ENCODE data around the gene ARHGAP42.

Gene ARHGAP42

DNA sequence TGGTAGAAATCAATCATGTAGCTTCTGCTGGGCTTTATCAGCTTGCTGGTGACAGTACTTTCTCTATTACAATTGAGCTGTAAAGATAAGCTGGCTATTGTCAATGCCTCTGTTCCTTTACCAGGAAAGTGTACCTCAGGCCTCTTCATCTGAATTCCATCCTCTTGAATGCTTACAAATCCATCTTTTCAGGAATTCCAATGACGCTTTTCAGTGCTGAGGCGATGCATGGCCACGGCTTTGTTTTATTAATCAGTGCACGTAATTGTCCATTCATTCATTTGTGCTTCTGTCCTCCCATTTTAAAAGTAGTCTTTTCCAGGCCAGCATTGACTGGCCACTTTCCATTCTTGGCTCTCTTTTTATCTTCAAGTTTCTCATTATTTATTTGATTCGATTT is 240.5 kb downstream of the ARHGAP42 start:
- no peak for DNase-seq

DNA sequence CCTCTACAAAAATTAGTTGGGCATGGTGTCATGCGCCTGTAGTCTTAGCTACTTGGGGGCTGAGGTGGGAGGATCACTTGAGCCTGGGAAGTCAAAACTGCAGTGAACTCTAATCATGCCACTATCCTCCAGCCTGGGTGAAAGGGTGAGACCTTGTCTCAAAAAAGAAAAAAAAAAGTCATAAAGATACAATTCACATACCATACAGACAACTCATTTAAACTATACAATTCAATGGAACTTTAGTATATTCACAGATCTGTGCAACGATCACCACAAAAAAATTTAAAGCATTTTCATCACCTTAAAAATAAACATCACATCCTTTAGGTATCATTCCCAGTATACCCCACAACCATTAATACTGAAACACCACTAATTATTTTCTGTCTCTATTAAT is 241.3 kb downstream of the ARHGAP42 start:
- DNase-seq: no peak

DNA sequence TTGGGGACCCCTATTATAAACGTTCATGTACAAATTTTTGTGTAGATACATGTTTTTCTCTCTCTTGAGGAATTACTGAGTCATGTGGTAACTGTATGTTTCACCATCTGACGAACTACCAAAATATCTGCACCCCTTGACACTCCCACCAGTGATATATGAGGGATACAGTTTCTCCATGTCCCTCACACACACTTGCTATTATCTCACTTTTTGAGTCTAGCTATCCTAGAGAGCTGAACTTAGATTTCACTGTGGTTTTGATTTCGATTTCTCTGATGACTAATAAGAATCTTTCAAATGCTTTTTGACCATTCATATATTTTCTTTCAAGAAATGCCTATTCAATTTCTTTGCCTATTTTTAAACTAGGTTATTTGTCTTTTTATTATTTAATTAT is 242.3 kb downstream of the ARHGAP42 start:
- DNase-seq: no peak

DNA sequence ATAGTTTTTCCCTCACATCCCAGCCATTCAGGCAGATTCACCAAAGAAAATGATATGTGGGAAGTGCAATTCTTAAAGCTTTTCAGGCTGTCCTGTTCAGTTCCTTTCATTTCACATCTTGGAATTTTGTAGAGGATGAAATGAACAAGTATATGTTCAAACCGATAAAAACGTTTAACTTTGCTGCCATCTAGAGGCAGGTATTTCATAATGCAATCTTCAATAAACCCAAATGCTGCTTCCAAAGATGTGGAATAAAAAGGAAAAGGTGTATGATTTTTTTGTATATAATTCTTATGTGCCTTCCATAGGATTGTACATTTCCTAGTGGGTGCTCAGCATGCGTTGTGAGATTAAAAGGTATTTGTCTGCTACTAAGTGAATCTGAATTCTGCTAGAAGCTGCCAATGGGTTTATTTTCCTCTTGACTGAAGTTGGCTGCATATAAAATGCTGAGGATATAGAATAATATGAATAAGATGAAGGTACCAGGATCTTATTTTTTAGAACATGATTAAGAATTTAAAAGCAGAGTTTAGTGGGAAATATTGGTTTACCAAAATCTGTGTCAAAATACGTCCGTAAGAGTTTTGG is 243.2 kb downstream of the ARHGAP42 start:
- DNase-seq: peak; percentile 45

DNA sequence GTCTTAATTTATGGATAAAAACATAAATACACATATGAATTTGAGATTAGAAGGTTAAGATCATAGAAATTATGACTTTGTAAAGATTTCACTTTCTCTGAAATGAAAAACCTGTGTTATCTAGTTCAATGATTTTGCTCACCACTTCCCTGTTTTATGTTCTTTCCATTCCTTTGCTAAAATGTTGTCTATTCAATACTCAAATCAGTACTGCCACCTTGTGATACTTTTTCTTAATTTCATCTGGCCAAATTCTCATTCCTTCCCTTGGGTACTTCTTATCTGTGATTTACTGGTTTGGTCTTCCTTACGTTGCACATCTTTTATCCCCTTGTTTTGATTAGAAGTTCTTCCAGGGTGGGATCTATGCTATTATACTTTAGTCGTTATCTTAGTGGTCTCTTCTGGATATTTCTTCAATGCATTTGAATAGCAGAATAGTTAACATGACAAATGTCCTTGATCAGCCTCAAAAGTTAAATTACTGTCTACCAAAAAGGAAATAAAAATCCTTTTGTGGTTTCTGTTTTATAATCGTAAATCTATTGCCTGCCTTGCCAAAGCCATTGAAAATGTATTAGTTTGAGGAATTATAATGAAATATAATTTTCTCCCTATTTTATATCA is 245.5 kb downstream of the ARHGAP42 start:
- DNase-seq: peak; percentile 9

DNA sequence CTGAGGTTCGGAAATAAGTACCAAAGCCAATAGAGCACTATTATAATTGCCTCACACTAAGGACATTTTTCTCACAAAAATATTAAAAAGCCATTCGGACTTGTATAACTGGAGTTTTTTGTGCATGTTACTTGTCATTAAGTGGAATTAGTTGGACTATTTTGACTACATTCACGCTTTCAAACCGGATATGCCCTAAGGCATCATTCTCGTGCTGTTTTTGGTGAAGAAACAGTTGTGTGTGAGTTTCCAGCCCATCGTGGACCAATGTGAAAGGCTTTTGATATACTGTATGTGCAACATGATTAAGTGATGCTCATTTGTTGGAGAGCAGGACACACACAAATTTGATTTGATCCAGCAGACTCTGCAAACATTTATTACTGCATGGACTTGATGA is 249.7 kb downstream of the ARHGAP42 start:
- no peak for DNase-seq

DNA sequence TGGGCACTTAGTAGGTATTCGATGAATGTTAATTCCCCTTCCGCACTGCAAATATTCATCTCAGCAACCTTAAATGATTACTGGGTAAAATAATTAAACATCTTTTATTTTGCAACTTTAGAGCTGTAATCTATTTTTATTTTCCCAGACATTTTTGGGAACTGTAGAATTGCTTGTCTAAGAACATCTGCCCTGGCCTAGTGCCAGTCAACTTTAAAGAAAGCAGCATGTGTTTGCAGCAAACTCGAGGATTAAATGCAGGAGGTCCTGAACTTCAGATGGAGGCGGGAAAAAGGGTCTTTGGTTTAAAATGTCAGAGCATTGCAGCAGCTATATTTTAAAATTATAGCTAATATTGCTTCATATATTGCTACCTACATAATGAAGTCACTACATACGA is 252.5 kb downstream of the ARHGAP42 start:
- DNase-seq: no peak

DNA sequence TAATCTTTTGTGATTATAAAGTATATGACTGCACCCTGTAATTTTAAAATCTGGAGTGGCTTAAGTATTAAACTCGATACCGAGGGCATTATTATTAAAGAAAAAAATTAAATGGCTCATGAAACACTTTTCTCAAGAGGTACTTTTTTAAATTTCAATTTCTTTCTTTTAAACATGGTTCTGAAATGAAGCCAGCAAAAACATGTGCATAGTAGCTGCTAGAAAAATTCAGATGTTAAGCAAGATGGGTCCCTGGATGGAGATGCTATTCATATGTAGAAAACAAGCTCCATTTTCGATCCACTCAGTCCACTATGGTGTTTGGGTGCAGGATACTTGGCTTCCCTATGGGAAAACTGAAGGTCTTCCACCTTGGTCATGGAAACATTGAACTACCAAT is 253.0 kb downstream of the ARHGAP42 start:
- no peak for DNase-seq

DNA sequence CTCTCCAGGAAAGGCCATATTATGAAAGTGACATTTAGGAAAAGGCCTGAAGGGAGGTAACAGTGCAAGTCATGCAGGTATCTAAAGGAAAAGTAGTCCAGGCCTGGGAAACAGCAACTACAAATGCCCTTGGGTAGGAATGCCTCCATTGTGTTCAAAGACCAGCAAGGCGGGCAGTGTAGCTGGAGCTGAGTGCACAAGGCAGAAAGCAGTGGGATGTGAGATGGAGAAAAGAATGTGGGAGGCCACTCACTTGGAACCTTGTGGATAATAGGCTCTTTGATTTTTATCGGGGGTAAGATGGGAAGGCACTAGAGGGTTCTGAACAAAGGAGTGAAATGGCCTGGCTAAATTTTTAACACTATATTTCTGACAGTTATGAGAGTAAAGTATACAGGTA is 253.9 kb downstream of the ARHGAP42 start:
- DNase-seq: no peak

DNA sequence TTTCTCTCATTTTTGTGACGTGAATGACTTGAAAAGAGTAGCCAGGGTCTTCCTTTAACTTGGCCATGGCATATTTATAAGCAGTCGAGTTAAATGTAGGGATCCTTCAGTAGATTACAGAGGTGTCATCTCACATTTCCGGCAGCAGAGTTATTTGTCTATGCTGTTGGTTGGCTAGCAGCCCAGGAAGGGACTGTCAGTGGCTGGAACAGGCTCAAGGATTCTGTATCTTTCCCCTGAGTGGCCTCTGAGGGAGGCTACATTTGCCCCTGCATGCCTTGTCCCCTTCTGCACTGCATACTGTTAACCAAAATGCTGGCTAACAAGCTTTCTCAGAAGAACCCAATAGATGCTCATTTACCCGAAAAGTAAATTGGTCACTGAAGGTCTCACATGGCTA is 254.9 kb downstream of the ARHGAP42 start:
- DNase-seq: no peak

DNA sequence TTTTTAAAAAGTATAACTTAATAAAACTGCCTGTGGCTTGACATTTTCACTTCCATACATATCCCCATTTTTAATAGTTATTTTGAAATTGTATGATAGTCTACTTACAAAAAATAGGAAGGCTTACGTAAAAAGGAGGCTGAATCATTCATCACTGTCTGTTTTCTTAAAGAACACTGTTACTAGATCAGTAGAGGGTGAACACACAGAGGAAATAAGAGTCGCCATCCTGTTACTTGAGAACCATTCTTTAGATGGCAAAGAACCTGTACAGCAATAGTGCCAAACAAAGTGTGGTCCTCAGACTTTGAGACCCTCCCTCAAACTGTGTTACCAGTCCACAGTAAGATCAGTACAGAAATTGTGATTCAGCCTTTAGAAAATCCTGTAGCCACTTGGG is 261.8 kb downstream of the ARHGAP42 start:
- no peak for DNase-seq

DNA sequence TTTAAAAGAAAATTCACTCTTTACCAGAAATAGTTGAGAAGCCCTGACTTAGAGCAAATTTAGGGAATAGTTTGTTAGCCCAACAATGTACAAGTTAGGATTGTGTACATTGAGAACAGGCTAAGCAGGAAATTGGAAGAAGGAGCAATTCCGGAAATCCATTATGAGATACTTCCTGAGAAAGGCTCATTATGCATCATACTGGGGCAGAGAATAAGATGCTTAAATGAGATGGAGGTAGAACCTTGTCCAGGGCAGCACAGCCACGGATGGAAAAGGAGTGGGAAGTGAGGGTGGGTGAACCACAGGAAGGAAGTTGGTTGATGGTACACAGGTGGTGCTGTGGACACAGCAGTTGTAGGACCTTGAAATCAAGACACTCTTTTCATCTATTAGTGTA is 262.4 kb downstream of the ARHGAP42 start:
- DNase-seq: no peak

DNA sequence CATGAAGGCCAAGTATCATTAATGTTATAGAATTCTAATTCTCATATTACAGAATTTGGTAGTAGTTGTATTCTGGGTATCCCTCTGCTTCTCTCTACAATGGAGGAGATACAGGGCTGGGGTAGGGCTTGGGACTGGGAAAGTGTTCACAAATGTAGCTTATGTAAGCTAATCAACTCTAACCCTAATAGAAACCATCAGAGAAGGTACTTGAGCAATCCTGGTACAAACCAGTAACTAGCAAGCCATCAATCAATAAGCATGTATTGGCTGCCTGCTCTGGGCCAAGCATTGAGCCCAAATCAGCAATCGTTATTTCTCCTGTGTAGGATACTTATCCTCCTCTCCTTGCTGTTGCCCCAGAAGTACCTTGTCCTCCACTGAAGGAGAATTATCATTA is 268.2 kb downstream of the ARHGAP42 start:
- DNase-seq: no peak

DNA sequence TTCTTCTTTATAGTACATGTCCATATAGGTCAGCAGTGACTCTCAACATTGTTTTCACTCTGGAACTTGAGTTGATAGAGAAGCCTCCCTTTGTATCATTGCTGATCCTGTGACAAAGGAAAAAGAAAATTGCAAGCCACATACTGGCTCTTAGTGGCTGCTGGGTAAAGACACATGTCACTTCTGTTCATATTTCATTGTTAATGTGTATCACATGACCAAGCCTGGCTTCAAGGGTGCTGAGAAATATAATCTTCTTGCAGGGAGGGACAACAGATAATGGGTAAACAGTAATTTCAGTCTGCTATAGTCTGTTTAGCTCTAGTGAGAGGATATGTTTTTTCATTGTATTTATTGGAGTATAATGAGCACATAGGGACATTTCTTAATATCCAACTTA is 269.3 kb downstream of the ARHGAP42 start:
- DNase-seq: no peak

DNA sequence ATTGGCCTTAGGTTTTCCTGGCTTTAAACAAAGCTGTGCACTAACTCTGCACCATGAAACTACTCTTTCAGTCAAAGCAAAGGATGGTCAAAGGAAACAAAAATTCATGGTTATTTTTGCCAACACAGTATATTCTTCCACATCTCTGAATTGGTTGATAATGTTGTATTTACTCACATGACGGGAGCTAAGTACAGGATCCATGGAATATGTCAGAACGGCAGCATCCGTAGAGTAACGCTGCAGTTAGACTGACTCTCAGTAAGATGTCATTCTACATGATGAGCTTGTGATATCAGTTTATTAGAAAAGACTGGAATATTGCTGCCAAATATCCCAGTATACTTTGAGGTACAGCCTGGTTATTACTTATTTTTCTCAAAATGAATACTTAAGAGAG is 270.4 kb downstream of the ARHGAP42 start:
- DNase-seq: no peak

DNA sequence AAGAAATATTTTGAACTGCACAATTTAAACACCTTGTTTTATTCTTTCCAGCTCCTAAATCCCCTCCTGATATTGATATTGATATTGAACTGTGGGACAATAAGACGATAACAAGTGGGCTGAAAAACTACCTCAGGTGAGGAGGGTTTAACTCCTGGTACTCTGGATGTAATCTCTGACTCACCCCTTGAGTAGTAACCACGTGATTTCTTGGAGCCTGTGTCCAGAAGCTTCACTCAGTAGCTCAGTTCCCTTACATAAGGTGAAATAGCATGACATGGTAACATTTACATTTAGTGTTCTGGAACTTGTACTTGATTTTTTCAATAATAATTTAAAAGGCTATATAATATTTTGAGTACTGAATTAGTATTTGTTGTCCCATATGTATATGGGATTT is 274.5 kb downstream of the ARHGAP42 start:
- DNase-seq: no peak

DNA sequence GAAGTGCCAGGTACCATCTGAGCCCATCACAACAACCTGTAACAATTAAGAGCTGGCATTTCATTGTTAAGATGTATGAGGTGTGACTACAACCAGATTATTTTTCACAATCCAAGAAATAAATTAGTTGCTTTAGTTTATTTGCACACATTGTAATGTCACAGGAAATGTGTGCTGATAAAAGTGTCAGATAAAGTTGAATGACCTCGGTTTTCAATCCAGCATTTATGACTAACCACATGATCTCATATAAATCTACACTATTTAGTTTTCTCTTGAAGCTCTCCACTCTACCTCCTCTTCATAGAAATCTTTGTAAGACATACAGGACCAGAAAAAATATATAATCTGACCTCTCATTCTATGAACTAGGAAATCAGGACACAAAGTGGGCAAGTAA is 276.3 kb downstream of the ARHGAP42 start:
- DNase-seq: no peak

DNA sequence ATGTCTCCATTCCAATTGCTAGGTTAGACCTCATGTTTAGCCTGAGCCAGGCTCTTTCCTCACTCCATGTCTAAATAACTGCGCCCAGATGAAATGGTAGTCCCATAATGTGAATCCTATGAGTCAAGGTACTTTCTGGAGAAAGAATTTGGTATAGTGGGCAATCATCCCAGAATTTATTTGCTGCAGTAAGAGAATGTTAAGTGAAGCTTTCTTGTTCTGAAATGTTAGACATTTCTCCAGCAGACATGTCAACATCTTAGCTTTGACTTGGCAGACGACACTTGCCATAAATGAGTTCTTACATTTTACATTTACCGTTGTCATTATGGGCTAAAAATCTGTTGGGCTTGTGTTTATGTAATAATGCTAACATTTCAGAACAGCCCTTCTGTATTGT is 277.3 kb downstream of the ARHGAP42 start:
- DNase-seq: no peak

DNA sequence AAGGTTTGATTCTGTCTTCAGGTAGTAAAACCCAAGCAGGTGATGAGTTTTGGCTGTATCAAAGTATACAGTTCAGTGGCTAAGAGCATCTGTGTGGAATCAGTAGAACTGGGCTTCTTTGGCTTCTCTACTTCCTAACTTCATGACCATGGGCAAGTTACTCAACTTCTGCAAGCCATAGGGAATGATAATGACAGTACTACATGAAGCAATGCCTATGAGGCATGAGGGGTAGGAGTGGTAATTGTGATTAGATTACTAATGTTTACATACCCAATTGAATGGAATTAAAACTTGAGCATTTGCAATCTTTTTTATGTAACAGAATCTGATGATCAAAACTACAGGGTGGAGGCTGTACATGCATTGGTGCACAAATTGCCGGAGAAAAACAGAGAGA is 278.3 kb downstream of the ARHGAP42 start:
- no peak for DNase-seq

DNA sequence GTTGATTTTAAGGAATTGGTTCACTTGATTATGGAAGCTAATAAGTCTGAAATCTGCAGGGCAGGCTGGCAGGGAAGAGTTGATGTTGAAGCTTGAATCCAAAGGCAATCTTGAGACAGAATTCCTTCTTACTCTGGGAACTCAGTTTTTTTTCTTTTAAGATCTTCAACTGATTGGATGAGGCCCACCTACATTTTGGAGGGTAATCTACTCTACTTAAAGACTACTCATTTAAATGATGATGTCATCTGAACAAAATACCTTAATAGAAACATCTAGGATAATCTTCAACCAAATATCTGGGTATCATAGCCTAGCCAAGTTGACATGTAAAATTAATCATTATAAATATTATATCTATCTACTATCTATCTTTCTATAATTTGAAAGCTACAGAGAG is 279.3 kb downstream of the ARHGAP42 start:
- DNase-seq: no peak

DNA sequence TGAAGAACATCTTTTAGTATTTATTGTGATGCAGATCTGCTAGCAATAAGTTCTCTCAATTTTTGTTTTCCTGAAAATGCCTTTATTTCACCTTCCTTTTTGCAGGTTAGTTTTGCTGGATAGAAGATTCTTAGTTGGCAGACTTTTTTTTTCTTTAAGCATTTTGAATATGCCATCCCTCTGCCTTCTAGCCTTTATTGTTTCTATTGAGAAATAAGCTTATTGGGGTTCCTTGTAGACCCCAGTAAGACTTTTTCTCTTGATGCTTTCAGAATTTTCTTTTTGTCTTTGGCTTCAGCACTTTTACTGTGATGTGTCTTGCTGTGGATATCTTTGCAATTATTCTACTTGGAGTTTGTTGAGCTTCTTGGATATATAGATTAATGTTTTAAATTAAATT is 281.9 kb downstream of the ARHGAP42 start:
- no peak for DNase-seq

DNA sequence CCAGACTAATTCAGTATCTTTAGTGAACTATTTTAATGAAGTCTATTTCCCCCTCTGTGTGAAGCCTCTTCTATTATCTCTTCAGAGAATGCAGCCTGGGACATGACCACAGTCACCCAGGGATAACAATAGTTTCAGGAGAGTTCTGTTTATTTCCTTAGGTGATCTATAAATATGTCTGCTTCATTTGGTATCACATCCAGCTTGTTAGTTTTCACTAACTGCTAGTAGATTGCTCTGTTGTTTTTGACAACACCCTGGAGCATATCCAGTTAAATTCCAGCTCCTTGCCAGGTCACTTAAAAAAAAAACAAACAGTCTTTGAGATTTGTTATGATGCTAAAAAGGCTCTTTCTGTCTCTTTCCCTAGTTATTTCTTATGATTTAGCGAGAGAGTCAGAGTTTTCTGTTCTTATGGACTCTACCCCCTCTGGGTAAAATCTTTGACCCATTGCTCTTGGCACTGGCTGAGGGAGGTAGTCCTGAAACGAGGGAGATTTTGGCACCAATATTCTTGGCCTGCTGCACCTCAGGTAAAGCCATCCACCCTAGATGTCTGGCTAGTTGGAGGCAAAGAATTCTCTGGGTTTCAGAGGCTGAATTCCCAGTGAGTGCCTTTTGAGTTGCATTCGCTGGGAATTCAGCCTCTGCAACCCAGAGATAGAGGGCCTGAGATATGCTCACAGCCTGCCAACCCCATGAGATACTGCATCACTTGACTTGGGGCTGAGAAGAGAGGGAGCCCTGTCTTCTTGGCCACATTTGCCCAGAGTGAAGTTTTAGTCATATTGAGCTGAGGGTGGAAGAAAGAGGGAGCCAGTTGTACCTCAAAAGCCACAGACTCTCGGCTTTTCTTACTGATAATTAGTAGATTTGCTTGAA is 283.4 kb downstream of the ARHGAP42 start:
- DNase-seq: no peak

DNA sequence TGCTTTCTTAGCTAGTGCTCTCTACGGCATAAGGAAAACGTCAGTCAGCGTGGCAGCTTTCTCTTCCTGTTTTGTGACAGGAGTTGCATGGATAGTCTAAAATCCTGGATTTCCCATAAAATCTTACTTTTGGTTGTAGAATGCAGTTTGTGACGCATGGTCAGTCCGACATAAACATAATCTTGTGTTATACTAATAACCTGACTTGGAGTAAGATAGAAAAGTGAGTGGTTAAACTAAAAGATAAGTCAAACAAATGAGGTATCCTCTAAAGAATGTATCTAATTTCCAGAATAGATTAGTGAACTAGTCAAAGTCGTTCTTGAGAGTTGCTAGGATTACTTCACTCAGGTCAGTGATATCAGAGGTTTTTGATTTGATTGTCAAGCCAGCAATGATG is 285.0 kb downstream of the ARHGAP42 start:
- DNase-seq: no peak

DNA sequence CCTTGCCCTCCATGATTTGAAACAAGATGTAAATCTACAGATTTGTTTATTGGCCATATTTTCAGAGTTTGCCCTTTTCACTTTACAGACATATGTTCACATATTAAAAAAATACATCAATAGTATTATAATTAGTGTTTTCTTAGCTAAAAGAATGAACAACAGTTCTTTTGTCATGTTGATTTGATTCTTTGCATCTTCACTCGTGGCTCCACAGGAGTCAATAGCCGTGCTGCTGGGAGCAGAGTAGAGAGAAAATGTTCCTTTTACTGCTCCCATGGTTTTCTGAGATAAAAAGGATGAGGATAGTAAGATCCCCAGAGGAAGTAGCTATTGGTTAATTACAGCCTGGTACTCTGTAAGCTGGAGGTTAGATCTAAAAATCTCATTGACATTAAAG is 291.4 kb downstream of the ARHGAP42 start:
- no peak for DNase-seq
